Brain microvascular endothelial cell (primary cell): ENCODE measurements around the gene PRSS38.

Source experiments
- DNase-seq: peaks from one replicate; pipeline ENCODE4 v3.0.0-alpha.2; 2020
- H3K27ac ChIP-seq: fragments of 250-450 bp; sonication (Bioruptor Pico); 2 replicates; pipeline ENCODE4 v1.5.1; 2020; ENCODE audit warnings: mild to moderate bottlenecking, moderate library complexity
- H3K27me3 ChIP-seq: fragments of 250-450 bp; sonication (Bioruptor Pico); replicated peaks from 2 replicates; pipeline ENCODE4 v1.5.1; 2020; ENCODE audit warnings: mild to moderate bottlenecking
- H3K36me3 ChIP-seq: fragments of 250-450 bp; sonication (Bioruptor Pico); replicated peaks from 2 replicates; pipeline ENCODE4 v1.5.1; 2020; ENCODE audit warnings: mild to moderate bottlenecking
- H3K4me3 ChIP-seq: 2 replicates; pipeline ENCODE4 v1.5.1; 2011; ENCODE audit warnings: low read depth, mild to moderate bottlenecking, control low read depth, low read length, moderate library complexity
- in situ Hi-C: cut with HindIII; loops from 2 replicates; pipeline ENCODE4 v1.10.0; 2017; ENCODE audit warnings: low sequenced_read_pairs, low pct_ligation_motif_present
- TF ChIP-seq, protein P1 (sequence below): IDR thresholded peaks from 2 replicates; pipeline ENCODE4 v1.5.1; 2011; ENCODE audit warnings: low read depth, mild to moderate bottlenecking, moderate library complexity, low read length, control low read depth, inconsistent platforms; ENCODE audit errors: missing control alignments

PRSS38 gene

DNA sequence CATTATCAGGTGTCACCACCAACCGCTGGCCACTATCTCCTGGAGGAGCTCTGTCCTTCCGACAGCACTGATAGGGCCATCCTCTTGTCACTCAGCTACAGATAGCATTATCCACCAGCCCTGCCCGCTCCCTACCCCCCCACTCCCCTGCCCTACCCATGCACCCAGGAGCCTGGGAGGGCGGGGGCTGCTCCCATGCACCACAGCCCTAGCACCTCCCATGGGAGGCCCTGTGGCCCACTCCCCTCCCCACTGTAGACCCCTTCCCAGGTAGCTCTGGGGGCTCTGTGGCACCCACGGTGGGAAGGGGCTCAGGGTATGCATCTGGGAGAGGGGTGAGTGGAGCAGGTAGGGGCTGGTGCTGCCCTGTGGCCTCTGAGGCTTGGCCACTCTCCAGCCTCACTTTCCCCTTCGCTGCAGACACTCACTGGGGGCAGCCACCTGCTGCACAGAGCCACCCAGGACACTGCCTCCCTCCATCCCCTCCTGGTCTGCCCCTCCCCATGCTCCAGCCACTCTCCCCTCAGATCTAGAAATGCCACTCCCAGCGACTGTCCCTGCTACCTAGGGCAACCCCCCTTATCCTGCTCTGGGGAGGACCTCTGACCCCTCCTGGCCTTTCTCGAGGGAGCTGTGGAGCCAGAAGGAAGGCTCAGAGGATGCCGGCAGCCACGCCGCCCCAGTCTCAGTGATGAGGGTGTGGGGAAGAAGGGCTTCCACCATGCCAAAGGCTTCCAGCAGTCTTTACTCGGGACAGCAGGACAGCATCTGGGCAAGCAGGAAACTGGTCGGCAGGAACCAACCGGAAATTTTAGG lies 73.8 kb downstream of the PRSS38 start:
- Histone ChIP-seq H3K27me3 (no peaks in the 10 kb centered on the region), H3K36me3 (no peaks in the 10 kb centered on the region), H3K4me3 (no peak overlapping the region), H3K27ac (no peak overlapping the region)
- TF ChIP-seq, protein P1, sequence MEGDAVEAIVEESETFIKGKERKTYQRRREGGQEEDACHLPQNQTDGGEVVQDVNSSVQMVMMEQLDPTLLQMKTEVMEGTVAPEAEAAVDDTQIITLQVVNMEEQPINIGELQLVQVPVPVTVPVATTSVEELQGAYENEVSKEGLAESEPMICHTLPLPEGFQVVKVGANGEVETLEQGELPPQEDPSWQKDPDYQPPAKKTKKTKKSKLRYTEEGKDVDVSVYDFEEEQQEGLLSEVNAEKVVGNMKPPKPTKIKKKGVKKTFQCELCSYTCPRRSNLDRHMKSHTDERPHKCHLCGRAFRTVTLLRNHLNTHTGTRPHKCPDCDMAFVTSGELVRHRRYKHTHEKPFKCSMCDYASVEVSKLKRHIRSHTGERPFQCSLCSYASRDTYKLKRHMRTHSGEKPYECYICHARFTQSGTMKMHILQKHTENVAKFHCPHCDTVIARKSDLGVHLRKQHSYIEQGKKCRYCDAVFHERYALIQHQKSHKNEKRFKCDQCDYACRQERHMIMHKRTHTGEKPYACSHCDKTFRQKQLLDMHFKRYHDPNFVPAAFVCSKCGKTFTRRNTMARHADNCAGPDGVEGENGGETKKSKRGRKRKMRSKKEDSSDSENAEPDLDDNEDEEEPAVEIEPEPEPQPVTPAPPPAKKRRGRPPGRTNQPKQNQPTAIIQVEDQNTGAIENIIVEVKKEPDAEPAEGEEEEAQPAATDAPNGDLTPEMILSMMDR: no peak
- in situ Hi-C loops: no loop called here
- DNase-seq: no peak

DNA sequence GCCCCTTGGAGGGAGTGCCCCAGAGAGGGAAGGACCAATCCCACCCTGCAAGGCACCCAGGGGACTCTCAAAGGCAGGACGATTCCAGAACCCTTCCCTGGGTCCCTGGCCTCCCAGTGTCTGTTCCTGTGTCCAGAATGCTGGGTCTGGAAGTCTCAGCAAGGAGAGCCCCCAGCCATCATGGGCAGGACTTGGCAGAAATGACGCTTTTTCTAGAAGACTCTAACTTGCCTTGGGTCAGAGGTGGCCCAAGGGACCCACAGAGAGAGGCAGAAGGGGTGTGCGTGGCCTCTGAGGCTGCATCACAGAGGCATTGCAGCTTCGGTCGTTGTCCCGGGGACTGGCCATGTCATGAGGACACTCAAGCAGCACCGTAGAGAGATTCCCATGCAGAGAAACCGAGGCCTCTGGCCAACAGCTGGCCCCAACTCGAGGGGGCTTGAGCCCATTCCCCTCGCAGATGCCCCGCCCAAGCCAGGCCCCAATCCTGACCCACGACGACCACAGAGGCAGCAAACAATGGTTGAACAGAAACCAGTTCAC lies 74.5 kb downstream of the PRSS38 start:
- in situ Hi-C loops: no loop called here
- H3K36me3 ChIP-seq: no peaks in the 10 kb centered on the region
- no peak overlapping the region for H3K27ac ChIP-seq
- no peak for DNase-seq
- no peaks in the 10 kb centered on the region for H3K27me3 ChIP-seq
- TF ChIP-seq, protein P1: no peak
- no peak overlapping the region for H3K4me3 ChIP-seq

DNA sequence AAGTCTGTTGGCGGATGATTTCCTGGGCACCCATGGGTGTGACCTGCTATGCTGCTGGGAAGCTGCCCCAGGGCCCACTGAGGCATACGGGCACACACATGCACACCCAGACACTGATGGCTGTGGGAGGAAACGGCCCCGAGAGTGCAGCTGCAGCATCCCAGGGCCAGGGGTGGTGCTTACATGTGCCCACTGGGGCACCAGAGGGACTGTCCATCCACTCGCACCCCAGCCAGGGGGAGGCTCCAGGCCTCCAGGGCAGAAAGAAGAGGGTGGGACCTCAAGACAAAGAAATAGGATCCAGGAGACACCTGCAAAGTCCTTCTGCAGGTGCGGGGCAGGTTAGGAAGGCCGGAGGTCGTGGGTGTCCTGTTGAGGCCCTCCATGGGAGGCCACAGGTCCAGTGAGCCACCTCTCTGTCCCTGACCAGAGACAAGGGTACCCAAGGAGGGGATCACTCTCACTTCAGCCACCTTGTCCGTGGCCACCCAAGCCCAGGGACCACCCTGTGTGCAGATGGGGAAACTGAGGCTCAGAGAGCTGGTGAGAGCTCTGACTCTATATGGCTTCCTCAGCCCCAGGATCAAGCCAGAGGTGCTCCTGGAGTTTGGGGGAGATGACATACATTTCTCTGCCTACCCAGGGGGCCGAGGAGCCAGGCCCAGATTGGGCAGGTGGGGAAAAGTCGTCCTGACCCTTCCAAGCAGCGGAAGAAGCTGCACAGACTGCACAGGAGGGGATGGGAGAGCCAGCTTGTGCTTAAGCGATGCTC lies 75.2 kb downstream of the PRSS38 start:
- no peaks in the 10 kb centered on the region for H3K27me3 ChIP-seq
- no peak overlapping the region for H3K27ac ChIP-seq
- H3K36me3 ChIP-seq: no peaks in the 10 kb centered on the region
- DNase-seq: no peak
- H3K4me3 ChIP-seq: no peak overlapping the region
- TF ChIP-seq, protein P1: no peak
- in situ Hi-C loops: no loop called here

DNA sequence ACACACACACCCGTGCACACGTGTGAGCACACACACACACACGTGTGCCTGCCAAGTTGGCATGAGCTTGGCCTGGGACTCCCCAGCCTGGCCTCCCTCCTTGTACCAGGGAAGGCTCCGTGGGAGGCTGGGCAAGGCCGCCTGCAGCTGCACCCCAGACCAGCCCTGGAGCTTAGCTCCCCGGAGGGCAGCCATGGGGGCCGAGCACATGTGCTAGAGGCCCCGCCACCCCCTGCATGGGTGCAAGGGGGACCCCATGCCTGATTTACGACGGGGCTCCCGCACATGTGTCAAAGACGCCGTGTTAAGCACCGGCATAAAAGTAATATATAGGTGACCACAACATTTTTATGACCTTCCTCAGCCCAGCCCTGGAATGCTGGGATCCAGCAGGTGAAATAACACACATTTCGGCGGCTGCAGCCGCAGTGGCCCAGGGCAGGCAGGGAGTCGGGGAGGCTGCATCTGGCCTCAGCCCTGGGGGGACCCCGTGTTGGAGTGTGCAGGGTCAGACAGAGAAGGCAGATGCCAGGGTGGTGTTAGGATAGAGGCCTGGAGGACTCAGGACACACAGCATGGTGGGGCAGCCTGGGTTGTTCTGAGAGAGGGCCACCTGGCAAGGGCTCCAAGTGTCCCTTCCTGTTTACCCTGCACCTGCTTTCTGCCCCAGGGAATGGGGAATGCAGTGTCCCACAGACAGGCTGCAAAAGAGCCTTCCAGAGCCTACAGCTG lies 75.9 kb downstream of the PRSS38 start:
- TF ChIP-seq, protein P1: no peak
- no peaks in the 10 kb centered on the region for H3K27me3 ChIP-seq
- H3K27ac ChIP-seq: no peak overlapping the region
- no peaks in the 10 kb centered on the region for H3K36me3 ChIP-seq
- H3K4me3 ChIP-seq: no peak overlapping the region
- in situ Hi-C loops: no loop called here
- no peak for DNase-seq

DNA sequence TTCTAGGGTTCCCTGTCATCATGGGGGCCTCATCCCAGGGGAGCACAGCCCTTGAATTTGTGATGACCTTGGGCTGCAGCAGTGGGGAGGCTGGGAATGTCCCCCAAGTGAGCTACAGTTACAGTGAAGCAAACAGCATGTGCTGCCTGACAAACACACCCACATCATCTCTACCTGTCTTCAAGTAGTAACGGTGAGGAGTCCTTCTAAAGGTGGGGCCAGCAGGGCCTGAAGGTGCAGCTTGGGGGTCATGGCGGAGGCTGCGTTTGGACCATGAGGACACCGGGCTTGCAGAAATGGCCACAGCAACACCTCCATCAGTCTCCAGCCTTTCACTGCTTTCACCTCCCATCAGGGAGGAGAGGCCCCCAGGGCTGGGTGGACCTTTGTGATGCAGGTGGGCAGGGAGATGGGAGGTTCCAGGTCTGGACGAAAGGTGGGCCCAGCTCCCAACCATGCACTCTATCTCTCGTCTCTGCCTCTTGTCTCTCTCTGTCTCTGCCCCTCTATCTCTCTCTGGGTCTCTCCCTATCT lies 76.5 kb downstream of the PRSS38 start:
- in situ Hi-C loops: no loop called here
- Histone ChIP-seq H3K27ac (no peak overlapping the region), H3K4me3 (no peak overlapping the region), H3K36me3 (no peaks in the 10 kb centered on the region), H3K27me3 (no peaks in the 10 kb centered on the region)
- TF ChIP-seq, protein P1: no peak
- no peak for DNase-seq
